Stimulated activated naive CD8-positive, alpha-beta T cell treated with anti-CD3 and anti-CD28 coated beads, Interleukin-15, Interleukin-2, amounts not matched to agents 100 U/mL and 50 U/mL, for 24 hours (primary cell): ENCODE results near the gene CFHR2.
"Not testable (repeated sequence)": the region's sequence is repeated elsewhere in the genome, so short reads cannot be mapped to it uniquely, and the experiment has no call there.

ENCODE experiments used
- ATAC-seq: fragments of 150-1000 bp; cut with Tn5 transposase; one replicate; pipeline ENCODE4 v1.10.0; 2021
- DNase-seq: peaks from one replicate; pipeline ENCODE4 v3.0.0; 2021

The CFHR2 gene

DNA sequence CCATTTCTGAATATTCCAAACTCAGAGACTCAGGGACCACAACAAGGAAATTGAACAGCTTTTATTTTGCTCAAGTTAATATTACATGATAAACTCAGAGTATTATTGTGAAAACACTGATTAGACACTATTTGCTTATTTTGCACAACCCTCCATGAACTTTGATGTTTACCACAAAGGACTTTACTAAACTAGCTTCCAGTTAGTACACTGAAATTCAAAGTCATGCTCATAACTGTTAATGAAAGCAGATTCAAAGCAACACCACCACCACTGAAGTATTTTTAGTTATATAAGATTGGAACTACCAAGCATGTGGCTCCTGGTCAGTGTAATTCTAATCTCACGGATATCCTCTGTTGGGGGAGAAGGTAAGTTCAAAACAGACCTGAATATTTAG lies at the start of gene CFHR2:
Gene CFHR2 (plus strand): TSS at position 171 of the 400 bp plus-strand sequence. CDS start 143 bp downstream, at position 314.
- not testable (repeated sequence) for ATAC-seq, DNase-seq

DNA sequence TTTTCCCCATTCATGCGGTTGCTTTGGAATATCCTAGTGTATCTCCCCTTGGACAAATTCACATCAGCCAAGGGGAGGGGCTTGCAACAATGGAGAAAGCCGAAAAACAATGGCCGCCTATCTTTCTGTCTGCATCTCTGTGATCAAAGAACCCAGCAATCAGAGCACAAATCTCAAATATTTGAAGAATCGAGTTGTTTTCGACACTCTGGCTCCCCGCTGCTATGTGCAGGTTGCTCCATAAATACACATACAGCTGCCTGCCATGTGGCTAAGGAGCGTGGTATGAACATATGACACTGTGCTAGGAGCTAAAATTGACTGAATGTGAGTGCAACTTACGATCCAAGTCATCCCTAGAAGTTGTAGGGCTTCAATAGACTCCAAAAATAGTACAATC lies 47.2 kb upstream of the CFHR2 start:
- DNase-seq: no peak
- no peak for ATAC-seq

DNA sequence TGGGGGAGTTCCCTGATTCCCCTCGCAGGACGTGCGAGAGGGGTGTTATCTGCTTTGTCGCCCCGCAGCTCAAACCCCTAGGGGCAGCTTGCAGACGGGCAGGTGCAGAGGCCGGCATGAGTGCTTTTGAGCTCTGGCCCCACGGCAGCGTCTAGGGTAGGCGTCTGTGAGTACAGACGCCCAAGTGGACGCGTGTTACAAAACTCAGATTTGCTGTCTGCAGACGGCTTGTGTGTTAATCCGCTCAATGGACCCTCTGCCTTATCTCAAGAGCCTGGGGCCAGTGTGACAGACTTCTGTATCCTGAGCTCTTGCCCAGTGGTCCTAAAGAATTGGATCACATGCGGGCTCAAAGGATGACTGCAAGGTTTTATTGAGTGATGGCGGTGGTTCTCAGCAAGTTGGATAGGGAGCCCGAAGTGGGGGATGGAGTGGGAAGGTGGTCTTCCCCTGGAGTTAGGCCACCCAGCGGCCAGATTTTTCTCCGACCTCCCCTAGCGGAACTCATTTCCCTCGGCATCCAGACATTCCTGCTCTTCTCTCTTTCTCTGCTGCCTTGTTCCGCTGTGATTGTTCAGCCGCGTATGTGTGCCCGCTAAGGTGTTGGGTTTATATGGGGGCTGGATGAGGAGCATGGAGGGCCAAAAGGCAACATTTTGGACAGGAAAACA lies 46.2 kb upstream of the CFHR2 start:
- DNase-seq: no peak
- ATAC-seq: no peak

DNA sequence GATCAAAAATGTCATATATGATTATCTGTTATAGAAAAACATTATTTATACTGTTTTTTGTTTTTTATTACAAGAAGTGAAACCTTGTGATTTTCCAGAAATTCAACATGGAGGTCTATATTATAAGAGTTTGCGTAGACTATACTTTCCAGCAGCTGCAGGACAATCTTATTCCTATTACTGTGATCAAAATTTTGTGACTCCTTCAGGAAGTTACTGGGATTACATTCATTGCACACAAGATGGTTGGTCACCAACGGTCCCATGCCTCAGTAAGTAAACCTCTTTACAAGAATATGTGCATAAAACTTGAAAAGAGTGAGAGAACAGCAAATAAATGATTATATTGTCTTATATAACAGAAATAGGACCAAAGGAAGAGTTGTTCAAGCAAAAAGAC lies 41.2 kb upstream of the CFHR2 start:
- DNase-seq (no peak), ATAC-seq (no peak)

DNA sequence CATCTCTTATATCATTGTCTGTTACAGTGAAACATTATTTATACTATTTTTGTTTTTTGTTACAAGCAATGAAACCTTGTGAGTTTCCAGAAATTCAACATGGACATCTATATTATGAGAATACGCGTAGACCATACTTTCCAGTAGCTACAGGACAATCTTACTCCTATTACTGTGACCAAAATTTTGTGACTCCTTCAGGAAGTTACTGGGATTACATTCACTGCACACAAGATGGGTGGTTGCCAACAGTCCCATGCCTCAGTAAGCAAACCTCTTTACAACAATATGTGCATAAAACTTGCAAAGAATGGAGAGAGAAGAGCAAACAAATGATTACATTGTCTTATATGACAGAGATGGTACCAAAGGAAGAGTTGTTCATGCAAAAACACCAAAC lies 33.3 kb upstream of the CFHR2 start:
- DNase-seq (no peak), ATAC-seq (no peak)

DNA sequence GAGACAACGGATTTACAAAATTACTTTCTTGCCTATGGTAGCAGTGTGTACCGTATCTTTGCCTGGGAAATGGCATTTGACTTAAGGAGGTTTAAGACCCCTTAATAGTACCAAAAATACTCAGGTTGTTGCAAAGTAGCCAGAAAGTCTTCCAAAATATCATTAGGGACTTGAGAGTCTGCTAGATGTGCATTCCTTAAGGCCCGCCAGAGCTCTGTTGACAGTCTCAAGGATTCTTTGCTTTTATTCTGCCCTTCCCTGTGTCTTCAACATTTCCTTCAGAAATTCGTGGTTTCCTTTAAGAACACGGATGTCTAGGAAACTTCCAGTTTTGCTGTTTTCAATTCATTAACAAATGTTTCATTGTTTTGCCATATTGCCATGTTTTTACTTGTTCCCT lies 31.3 kb upstream of the CFHR2 start:
- ATAC-seq, DNase-seq: not testable (repeated sequence)

DNA sequence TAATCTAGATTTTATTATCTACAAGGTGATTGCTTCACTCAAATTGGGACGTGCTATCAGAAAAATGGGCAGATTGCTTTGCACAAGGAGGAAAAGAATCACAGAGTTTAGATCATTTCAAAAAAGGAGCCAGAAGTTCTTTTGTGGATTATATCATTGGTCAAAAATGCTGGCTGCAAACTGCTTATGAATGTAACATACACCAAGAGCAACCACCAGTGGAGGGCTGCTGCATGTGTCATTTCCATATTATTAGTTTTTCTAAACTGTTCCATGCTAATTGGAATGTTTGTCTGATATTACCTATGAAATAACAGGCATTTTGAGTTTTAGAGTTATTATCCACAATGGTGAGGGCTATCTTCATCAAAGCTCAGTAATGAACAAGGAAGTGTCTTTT lies 16.7 kb upstream of the CFHR2 start:
- DNase-seq, ATAC-seq: not testable (repeated sequence)

DNA sequence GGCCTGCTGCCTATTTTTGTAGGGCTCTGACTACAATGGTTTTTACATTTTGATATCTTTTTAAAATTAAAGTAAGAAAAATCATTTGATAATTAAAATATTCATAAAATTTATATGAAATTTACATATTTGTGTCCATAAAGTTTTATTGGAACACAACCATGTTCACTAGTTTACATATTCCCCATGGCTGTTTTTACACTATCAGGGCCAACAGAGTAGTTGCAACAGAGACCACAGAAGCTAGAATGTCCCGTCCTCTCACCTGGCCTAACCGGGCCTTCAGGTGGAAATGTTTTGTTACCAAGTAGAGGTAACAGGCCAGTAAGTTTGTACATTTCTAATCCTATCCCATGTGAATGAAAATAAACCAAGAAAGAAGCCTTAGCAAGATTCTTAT lies 10.7 kb upstream of the CFHR2 start:
- not testable (repeated sequence) for DNase-seq, ATAC-seq

DNA sequence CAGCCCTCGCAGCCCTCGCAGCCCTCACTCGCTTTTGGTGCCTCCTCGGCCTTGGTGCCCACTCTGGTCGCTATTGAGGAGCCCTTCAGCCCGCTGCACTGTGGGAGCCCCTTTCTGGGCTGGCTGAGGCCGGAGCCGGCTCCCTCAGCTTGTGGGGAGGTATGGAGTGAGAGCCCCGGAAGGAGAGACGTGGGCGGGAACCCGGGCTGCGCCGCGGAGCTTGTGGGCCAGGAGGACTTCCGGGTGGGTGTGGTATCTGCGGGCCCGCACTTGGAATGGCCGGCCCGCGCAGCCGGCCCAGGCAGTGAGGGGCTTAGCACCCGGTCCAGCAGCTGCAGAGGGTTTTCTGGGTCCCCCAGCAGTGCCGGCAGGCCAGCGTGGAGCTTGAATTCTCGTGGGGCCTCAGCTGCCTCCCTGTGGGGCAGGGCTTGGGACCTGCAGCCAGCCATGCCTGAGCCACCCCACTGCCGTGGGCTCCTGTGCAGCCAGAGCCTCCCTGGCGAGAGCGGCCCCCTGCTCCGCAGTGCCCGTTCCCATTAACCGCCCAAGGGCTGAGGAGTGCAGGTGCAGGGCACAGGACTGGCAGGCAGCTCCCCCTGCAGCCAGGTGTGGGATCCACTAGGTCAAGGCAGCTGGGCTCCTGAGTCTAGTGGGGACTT lies 9.9 kb upstream of the CFHR2 start:
- ATAC-seq (no peak), DNase-seq (no peak)

DNA sequence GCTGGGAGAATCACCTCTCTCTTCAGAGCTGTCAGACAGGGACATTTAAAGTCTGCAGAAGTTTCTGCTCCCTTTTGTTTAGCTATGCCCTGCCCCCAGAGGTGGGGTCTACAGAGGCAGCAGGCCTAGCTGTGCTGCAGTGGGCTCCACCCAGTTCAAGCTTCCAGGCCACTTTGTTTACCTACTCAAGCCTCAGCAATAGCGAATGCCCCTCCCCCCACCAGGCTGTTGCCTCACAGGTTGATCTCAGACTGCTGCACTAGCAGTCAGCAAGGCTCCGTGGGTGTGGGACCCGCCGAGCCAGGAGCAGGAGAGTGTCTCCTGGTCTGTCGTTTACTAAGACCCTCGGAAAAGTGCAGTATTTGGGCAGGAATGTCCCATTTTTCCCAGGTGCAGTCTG lies 2.1 kb upstream of the CFHR2 start:
- DNase-seq, ATAC-seq: not testable (repeated sequence)

DNA sequence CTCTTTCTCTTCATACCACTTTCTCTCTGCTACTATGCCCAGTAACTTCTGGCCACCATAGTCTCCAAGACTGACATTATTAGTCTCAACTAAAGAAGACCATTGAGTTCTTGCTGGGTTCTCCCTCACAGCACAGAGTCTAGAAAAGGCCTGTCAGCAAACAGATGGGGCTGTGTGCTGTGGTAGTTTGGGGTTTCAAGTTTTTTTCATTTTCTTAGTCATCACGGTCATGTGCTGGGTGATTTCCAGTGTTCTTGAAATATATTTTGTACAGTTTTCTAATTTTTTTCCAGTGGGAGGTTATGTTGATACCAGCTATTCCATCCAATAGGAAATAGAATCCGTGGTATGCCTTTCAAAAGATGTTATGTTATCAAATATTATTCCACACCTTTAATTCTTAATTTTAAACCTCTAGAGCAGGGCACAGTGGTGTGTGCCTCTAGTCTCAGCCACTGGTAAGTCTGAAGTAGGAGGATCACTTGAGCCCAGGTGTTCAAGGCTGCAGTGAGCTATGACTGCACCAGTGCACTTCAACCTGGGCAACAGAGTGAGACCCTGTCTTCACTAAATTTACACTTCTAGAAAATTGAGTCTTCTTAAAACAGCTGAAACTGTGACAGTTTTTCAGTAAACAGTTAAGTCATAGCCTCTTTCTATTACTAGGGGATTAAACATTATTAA lies 8.3 kb downstream of the CFHR2 start:
- no peak for ATAC-seq
- DNase-seq: no peak

DNA sequence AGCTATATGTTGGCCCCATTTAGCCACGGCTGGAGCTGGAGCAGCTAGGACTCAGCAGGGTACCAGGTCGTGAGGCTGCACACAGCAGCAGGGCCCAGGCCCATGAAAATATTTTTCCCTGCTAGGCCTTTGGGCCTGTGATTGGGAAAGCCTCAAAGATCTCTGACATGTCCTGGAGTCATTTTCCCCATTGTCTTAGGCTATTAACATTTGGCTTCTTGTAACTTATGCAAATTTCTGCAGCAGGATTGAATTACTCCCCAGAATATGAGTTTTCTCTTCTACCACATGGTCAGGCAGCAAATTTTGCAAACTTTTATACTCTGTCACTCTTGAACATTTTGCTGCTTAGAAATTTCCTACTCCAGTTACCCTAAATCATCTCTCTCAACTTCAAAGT lies 11.2 kb downstream of the CFHR2 start:
- no peak for ATAC-seq

DNA sequence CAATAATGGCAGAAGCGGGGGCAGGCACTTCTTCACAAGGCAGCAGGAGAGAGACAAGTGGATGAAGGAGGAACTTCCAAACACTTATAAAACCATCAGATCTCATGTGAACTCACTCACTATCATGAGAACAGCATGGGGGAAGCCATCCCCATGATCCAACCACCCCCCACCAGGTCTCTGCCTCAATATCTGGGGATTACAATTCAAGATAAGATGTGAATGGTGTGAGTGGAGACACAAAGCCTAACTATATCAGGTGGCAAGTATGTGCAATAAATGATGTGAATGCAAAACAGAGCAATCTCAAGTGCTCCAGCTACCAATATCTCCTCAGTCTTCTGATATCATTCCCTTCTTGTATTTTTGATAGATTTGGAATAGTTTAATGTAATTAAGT lies 12.4 kb downstream of the CFHR2 start:
- ATAC-seq: no peak
- DNase-seq: no peak

More for the DNA sequence above, 11.2 kb downstream of the CFHR2 start:
- no peak for DNase-seq

DNA sequence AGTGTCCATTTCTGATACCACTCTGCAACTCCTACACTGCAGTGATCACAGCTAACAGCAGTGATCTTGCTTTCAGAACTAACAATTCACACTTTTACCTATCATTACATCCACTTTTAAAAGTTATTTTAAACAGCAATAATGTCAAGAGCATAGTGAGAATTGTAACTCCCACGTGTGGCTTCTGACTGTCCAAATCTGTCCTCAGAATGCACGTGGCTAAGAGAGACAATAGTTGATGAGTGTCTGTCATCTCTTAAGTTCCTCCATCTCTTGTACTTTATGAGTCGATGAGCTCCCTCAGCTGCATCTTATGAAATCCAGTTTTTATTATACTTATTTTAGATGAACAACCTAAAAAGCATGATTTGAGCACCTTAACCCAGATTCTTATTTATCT lies 17.3 kb downstream of the CFHR2 start:
- DNase-seq: no peak

DNA sequence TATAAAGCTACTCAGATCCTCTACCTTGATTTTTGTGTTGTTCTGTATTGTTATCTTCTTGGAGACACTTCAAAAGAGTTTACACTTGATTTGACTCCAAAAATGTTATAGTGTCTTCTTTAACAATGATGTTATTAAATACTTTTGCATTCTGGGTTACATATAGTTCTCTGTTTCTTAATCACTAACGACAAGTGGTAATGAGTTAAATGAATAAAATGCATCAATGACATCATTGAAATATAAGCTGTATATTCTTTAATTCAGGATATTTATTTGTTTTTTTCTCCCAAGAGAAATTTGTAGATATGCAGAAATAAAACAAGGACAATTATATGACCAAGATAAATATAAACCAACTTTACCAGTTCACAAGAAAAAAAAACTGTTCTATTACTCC lies 26.6 kb downstream of the CFHR2 start:
- ATAC-seq: no peak

More for the DNA sequence above, 17.3 kb downstream of the CFHR2 start:
- ATAC-seq: no peak

DNA sequence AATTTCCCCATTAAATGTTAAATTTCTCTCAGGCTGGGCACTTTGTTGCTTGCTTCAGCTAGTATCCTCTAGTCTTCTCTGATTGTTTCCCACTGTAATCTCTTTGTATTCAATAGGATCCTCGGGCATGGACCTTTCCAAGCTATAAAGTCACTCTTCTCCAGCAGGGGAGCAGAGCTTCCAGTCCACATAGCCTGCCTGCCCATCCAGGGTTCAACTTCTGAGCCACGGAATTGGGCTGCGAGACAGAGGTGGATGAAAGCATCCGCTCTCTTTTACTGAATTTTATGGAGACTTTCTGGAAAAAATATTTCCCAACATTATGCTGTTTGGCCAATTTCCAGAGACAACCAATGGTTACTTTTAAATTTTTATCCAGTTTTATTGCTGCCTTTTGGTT lies 32.7 kb downstream of the CFHR2 start:
- ATAC-seq (no peak), DNase-seq (no peak)

More for the DNA sequence above, 26.6 kb downstream of the CFHR2 start:
- no peak for DNase-seq

DNA sequence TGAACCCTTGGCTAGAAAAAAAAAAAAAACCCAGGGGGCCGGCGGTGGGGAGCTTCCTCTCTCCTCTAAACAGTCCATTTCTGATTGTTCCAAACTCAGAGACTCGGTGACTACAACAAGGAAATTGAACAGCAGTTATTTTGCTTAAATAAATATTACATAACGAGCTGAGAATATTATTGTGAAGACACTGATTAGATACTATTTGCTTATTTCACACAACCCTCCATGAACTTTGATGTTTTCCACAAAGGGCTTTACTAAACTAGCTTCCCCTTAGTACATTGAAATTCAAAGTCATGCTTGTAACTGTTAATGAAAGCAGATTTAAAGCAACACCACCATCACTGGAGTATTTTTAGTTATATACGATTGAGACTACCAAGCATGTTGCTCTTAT lies 33.7 kb downstream of the CFHR2 start, which contains the start of gene CFHR5:
Gene CFHR5 (plus strand): TSS at position 279 of the 400 bp plus-strand sequence. CDS start 109 bp downstream, at position 388.
- DNase-seq (no peak), ATAC-seq (no peak)

DNA sequence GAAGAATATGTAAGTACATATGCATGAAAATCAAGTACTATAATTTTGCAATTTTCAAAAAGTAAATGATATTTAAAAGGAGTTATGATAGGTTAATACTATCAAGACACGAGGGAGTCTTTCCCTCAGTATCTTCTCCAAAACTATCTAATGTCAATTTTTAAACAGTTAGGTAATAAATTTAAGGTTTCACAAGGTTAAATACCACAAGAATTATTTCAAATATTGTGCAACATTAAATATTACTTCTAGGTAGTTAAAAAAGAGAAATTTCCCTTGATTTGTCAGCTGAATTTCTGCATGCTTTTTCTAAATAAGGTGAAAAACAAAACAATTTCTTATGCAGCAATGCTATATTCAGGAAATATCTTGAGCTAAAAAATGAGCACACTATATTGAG lies 37.3 kb downstream of the CFHR2 start:
- ATAC-seq (no peak), DNase-seq (no peak)

DNA sequence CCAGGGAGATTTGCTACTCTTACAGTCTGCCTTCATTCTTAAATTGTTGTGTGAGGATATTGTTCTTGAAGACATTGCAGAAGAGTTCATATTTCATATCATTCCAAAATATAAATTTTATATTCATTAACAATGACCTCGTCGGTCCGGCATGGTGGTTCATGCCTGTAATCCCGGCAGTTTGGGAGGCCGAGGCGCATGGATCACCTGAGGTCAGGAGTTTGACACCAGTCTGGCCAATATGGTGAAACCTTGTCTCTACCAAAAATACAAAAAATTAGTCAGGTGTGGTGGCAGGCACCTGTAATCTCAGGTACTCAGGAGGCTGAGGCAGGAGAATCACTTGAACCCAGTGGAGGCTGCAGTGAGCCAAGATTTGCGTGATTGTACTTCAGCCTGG lies 38.7 kb downstream of the CFHR2 start:
- not testable (repeated sequence) for DNase-seq, ATAC-seq

DNA sequence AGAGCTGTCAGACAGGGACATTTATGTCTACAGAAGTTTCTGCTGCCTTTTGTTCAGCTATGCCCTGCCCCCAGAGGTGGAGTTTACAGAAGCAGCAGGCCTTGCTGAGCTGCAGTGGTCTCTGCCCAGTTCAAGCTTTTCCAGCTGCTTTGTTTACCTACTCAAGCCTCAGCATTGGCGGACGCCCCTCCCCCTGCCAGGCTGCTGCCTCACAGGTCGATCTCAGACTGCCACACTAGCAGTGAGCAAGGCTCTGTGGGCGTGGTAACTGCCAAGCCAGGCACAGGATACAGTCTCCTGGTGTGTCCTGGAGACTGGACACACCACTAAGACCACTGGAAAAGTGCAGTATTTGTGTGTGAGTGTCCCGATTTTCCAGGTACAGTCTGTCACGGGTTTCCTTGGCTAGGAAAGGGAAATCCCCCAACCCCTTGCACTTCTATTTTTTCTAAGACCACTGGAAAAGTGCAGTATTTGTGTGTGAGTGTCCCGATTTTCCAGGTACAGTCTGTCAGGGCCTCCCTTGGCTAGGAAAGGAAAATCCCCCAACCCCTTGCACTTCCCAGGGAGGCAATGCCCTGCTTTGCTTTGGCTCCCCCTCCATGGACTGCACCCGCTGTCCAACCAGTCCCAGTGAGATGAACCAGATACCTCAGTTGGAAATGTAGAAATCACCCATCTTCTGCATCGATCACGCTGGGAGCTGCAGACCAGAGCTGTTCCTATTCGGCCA lies 48.5 kb downstream of the CFHR2 start:
- ATAC-seq, DNase-seq: not testable (repeated sequence)

DNA sequence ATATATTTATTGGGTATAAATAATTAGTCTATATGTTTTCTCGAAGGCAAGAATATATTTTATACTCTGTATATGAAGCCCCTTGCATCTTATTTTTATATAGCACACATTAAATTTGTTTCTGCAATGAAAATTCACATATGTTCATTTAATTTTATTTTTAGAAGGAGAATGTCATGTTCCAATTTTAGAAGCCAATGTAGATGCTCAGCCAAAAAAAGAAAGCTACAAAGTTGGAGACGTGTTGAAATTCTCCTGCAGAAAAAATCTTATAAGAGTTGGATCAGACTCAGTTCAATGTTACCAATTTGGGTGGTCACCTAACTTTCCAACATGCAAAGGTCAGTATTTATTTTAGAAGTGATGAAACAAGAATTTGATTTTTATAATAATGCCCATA lies 50.4 kb downstream of the CFHR2 start:
- ATAC-seq (no peak), DNase-seq (no peak)

DNA sequence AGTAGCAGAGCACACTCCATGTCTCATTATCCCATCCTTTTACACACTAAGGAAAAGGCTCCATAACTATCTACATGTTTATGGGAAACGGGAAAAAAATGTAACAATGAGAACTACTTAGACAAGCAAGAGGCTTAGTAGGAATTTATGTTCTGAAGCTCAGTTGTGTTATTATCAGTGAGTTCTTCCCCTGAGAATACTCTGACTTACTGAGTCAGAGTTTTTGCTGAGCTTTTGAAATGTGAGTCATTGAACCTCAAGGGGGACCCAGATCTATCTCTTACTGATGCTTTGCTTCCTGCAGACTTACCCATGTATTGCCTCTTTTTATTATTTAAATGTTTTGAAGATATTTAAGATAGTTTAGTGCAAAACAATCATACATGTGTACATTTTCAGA lies 53.9 kb downstream of the CFHR2 start:
- no peak for ATAC-seq
- no peak for DNase-seq
